Measurements from ENCODE around the gene VPS13A. TPM values are rescaled to one million over a fixed set of nuclear protein-coding genes. Genes with fewer than 3 reads are reported as not detected.

Gene VPS13A
- total RNA-seq, 1 experiment from 2014 or later: 52.8 TPM

DNA sequence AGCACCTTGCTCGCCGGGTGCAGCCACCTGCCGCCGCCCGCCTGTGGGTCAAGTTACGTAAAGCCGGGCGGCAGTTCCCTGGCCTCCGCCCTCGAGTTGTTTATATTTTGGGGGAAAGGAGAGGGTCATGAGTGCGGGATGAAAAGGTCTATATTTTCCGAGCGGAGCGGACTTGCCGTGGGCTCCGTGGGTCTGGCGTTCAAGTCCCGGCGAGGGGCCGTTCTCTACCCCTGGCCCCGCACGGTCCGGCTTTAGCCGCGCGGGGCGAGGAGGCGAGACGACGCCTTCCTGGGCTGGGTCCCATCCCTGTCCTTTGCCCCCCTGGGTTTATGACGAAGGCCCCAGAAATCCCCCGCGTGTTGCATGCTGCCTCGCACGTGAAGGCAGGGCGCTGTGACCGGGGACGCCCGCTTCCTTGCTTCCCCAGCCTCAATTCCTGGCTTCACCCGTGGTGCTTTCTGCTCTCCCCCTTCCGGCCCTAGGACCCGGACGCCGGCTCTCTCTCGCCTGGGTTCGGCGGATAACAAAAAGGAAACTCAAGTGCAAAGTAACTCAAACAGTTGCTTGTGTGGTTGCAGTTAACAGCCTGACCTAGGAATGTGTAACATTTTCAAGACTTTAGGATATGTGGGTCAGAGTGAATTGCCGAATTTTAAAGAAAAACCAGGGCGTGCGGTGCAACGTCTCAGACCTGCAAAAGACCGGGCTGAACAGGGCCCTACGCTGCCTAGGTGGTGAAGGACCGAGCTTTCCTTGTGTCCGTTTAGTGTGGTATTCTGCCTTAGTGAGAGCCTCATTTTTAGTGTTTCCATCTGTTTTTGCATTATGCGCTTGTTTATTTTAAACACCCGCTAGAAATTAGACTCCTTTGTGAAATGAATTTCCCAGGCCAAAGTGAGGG, 810 bp downstream of the VPS13A start:
- Histone ChIP-seq H3K27ac (ENCODE audit: low read depth, low read length) (peak overlapping the region; percentile 83), H3K4me2 (ENCODE audit: low read length) (peak overlapping the region; percentile 81), H3K27me3 (ENCODE audit: insufficient read depth, low read length) (no peaks in the 10 kb centered on the region), H3K36me3 (ENCODE audit: control insufficient read depth in 1 of 2, insufficient read depth in 2 of 2, low read length in 2 of 2) (no peaks in the 10 kb centered on the region), H3K9me3 (ENCODE audit: control insufficient read depth in 1 of 2, insufficient read depth in 1 of 2, low read depth in 1 of 2, low read length in 2 of 2) (no peaks in the 10 kb centered on the region), H3K9ac (ENCODE audit: low read length) (peak overlapping the region; percentile 81), H3K9me2 (ENCODE audit: insufficient read depth) (no peaks in the 10 kb centered on the region), H3K4me1 (ENCODE audit: control insufficient read depth in 1 of 2, insufficient read depth in 2 of 2, low read length in 2 of 2) (peaks cover 4 to 14% of the 10 kb centered on the region in 2 experiments; a peak in 2 of 4 replicates), H3K4me3 (replicated peaks in 1 of 2; ENCODE audit: low read depth in 1 of 2, low read length in 2 of 2) (peak overlapping the region; percentile 68 to 70), H2AFZ (ENCODE audit: low read depth, low read length, poor library complexity, severe bottlenecking) (no peak overlapping the region), H4K20me1 (ENCODE audit: insufficient read depth) (no peaks in the 10 kb centered on the region), H3K79me2 (ENCODE audit: insufficient read depth, low read length) (peaks cover 57% of the 10 kb centered on the region)
- POLR2A ChIA-PET: no interaction called here
- ATAC-seq (peak; percentile 9), DNase-seq (ENCODE audit: low read depth, low spot score) (no peak)
- BruUV-seq (replicated peaks): TSS peak; percentile 36
- intact Hi-C loops (cut with micrococcal nuclease): no loop called here
- CTCF ChIA-PET: interaction anchor here (1.2 to 2.6 kb wide), 3 partner anchors 11 to 38 kb away, joined by 3 to 24 read pairs (median 5); no protein-coding TSS in a partner anchor
- TF ChIP-seq CBX3 (IDR thresholded peaks at IDR 0.05; ENCODE audit: low read depth) (no peak), ZBTB33 (IDR thresholded peaks at IDR 0.05; ENCODE audit: extremely low read depth, insufficient replicate concordance, low read length) (no peak), YY1 (IDR thresholded peaks at IDR 0.05; ENCODE audit: extremely low read depth, insufficient replicate concordance, low read depth, low read length) (no peak), ATF3 (IDR thresholded peaks at IDR 0.05) (no peak), CEBPB (IDR thresholded peaks at IDR 0.05; ENCODE audit: low read depth) (no peak), MAX (IDR thresholded peaks at IDR 0.05) (peak; percentile 71; the same call in 1 of the 2 replicates), SP1 (IDR thresholded peaks at IDR 0.05; ENCODE audit: low read depth) (no peak), ZNF274 (IDR thresholded peaks at IDR 0.05; ENCODE audit: low read depth, low read length) (no peak), RAD21 (IDR thresholded peaks at IDR 0.05; ENCODE audit: low read depth) (no peak), ZFX (IDR thresholded peaks at IDR 0.05) (peak; percentile 52), POLR2A (IDR thresholded peaks at IDR 0.05; ENCODE audit: borderline replicate concordance, extremely low read depth, insufficient read depth, insufficient read length) (no peak), JUND (IDR thresholded peaks at IDR 0.05) (no peak)
- TF ChIP-seq, protein P1, sequence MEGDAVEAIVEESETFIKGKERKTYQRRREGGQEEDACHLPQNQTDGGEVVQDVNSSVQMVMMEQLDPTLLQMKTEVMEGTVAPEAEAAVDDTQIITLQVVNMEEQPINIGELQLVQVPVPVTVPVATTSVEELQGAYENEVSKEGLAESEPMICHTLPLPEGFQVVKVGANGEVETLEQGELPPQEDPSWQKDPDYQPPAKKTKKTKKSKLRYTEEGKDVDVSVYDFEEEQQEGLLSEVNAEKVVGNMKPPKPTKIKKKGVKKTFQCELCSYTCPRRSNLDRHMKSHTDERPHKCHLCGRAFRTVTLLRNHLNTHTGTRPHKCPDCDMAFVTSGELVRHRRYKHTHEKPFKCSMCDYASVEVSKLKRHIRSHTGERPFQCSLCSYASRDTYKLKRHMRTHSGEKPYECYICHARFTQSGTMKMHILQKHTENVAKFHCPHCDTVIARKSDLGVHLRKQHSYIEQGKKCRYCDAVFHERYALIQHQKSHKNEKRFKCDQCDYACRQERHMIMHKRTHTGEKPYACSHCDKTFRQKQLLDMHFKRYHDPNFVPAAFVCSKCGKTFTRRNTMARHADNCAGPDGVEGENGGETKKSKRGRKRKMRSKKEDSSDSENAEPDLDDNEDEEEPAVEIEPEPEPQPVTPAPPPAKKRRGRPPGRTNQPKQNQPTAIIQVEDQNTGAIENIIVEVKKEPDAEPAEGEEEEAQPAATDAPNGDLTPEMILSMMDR (IDR thresholded peaks at IDR 0.05 in 2 of 3, conservative IDR thresholded peaks at IDR 0.05 in 1 of 3; ENCODE audit: borderline replicate concordance in 1 of 3, insufficient read depth in 1 of 3, low read depth in 2 of 3, low read length in 2 of 3): no peak
- RAD21 ChIA-PET (ENCODE audit: low non-redundant PET in 1 of 2, low total read pairs in 2 of 2, uncharacterized antibody in 2 of 2, unreplicated experiment in 2 of 2): no interaction called here

Measured in HCT116 (cell line).